HepG2 (cell line): ENCODE results near the gene ZNF117. TPM values are rescaled to one million over a fixed set of nuclear protein-coding genes. Genes with fewer than 3 reads are reported as not detected.

Experiments
- ARNT2 ChIP-seq: sonication (generic); formaldehyde crosslinking; IDR thresholded peaks from 2 replicates; pipeline ENCODE4 v1.8.0; 2022; ENCODE audit warnings: mild to moderate bottlenecking, low read depth, missing genetic modification reagents, moderate library complexity
- BRD4 ChIP-seq: sonication (generic); formaldehyde crosslinking; IDR thresholded peaks from 2 replicates; pipeline ENCODE4 v1.4.0; 2020; ENCODE audit warnings: missing genetic modification reagents
- IRF1 ChIP-seq: sonication (generic); formaldehyde crosslinking; IDR thresholded peaks from 2 replicates; pipeline ENCODE4 v1.4.0; 2020; ENCODE audit warnings: low read depth, mild to moderate bottlenecking, missing genetic modification reagents
- KDM1A ChIP-seq: IDR thresholded peaks from 2 replicates; pipeline ENCODE4 v1.6.1; 2016; ENCODE audit warnings: missing compliant biosample characterization
- KDM3A ChIP-seq: IDR thresholded peaks from 2 replicates; pipeline ENCODE4 v1.6.1; 2018; ENCODE audit warnings: low read depth, missing compliant biosample characterization
- MIER2 ChIP-seq: IDR thresholded peaks from 2 replicates; pipeline ENCODE4 v1.6.1; 2016; ENCODE audit warnings: missing biosample characterization, missing genetic modification reagents
- NFAT5 ChIP-seq: sonication (generic); formaldehyde crosslinking; IDR thresholded peaks from 2 replicates; pipeline ENCODE4 v1.4.0; 2020; ENCODE audit warnings: missing genetic modification reagents
- NFE2 ChIP-seq: sonication (generic); formaldehyde crosslinking; IDR thresholded peaks from 2 replicates; pipeline ENCODE4 v1.4.0; 2020; ENCODE audit warnings: missing genetic modification reagents
- NFIB ChIP-seq: sonication (generic); formaldehyde crosslinking; IDR thresholded peaks from 2 replicates; pipeline ENCODE4 v1.9.0; 2021; ENCODE audit warnings: missing genetic modification reagents, mild to moderate bottlenecking, borderline replicate concordance
- NFKBIZ ChIP-seq: IDR thresholded peaks from 2 replicates; pipeline ENCODE4 v1.6.1; 2018; ENCODE audit warnings: missing genetic modification reagents, missing compliant biosample characterization
- PHF21A ChIP-seq: sonication (generic); formaldehyde crosslinking; IDR thresholded peaks from 2 replicates; pipeline ENCODE4 v1.5.0; 2020; ENCODE audit warnings: mild to moderate bottlenecking, missing genetic modification reagents
- SPEN ChIP-seq: sonication (generic); formaldehyde crosslinking; IDR thresholded peaks from 2 replicates; pipeline ENCODE4 v1.5.1; 2020; ENCODE audit warnings: low read depth, mild to moderate bottlenecking, missing genetic modification reagents
- ZBTB7B ChIP-seq: sonication (generic); formaldehyde crosslinking; IDR thresholded peaks from 2 replicates; pipeline ENCODE4 v1.4.0; 2020; ENCODE audit warnings: missing genetic modification reagents
- ZMYM2 ChIP-seq: sonication (generic); formaldehyde crosslinking; IDR thresholded peaks from 2 replicates; pipeline ENCODE4 v1.8.0; 2022; ENCODE audit warnings: mild to moderate bottlenecking, missing genetic modification reagents
- ZNF263 ChIP-seq: sonication (generic); formaldehyde crosslinking; IDR thresholded peaks from 2 replicates; pipeline ENCODE4 v1.4.0; 2020; ENCODE audit warnings: missing genetic modification reagents
- ZNF333 ChIP-seq: sonication (generic); formaldehyde crosslinking; IDR thresholded peaks from 2 replicates; pipeline ENCODE4 v1.4.0; 2020; ENCODE audit warnings: mild to moderate bottlenecking, missing genetic modification reagents, borderline replicate concordance
- ZNF382 ChIP-seq: sonication (generic); formaldehyde crosslinking; IDR thresholded peaks from 2 replicates; pipeline ENCODE4 v1.5.0; 2020; ENCODE audit warnings: missing genetic modification reagents, mild to moderate bottlenecking, borderline replicate concordance
- ZNF569 ChIP-seq: sonication (generic); formaldehyde crosslinking; IDR thresholded peaks from 2 replicates; pipeline ENCODE4 v1.5.0; 2020; ENCODE audit warnings: mild to moderate bottlenecking, missing genetic modification reagents, moderate library complexity, borderline replicate concordance
- ZNF597 ChIP-seq: sonication (generic); formaldehyde crosslinking; IDR thresholded peaks from 2 replicates; pipeline ENCODE4 v1.5.0; 2020; ENCODE audit warnings: missing genetic modification reagents
- ZNF670 ChIP-seq: sonication (generic); formaldehyde crosslinking; IDR thresholded peaks from 2 replicates; pipeline ENCODE4 v1.8.0; 2022; ENCODE audit warnings: mild to moderate bottlenecking, missing genetic modification reagents, borderline replicate concordance
- ZNF782 ChIP-seq: sonication (generic); formaldehyde crosslinking; IDR thresholded peaks from 2 replicates; pipeline ENCODE4 v1.4.0; 2020; ENCODE audit warnings: missing genetic modification reagents, mild to moderate bottlenecking, borderline replicate concordance
- polyA plus RNA-seq, 8 experiments: library from polyadenylated mRNA; depleted of rRNA in 3 of 8; stranded (reverse) in 7 of 8; unstranded in 1 of 8; fragments of >200 nt; fragmentation: Illumina TruSeq in 4 of 8; extraction: Trizol in 4 of 8; gene quantifications; 2 replicates each; pipeline versions ENCODE4 v1.2.1 to v1.2.3, GENCODE V29; 2011 to 2016; ENCODE audit warnings: low read depth in 4 of 8, missing spikeins in 1 of 8, mixed read lengths in 1 of 8; ENCODE audit not compliant: insufficient read depth in 1 of 8
- total RNA-seq, 5 experiments: library from RNA; depleted of rRNA; stranded (reverse); fragments of >200 nt; fragmentation: Illumina TruSeq; extraction: Trizol; gene quantifications; 2 replicates each; pipeline ENCODE4 v1.2.3, GENCODE V29; 2016; ENCODE audit warnings: low read depth in 1 of 5
- TF ChIP-seq, protein P1 (sequence below): sonication (generic); formaldehyde crosslinking; IDR thresholded peaks from 2 replicates; pipeline ENCODE4 v1.4.0; 2020; ENCODE audit warnings: mild to moderate bottlenecking, missing genetic modification reagents

ZNF117 gene
- total and polyA plus RNA-seq, 2 of the 13 experiments (the other 11 are each of a cell fraction or from before 2014, with no cell fraction given): 6.6 to 20.0 TPM

DNA sequence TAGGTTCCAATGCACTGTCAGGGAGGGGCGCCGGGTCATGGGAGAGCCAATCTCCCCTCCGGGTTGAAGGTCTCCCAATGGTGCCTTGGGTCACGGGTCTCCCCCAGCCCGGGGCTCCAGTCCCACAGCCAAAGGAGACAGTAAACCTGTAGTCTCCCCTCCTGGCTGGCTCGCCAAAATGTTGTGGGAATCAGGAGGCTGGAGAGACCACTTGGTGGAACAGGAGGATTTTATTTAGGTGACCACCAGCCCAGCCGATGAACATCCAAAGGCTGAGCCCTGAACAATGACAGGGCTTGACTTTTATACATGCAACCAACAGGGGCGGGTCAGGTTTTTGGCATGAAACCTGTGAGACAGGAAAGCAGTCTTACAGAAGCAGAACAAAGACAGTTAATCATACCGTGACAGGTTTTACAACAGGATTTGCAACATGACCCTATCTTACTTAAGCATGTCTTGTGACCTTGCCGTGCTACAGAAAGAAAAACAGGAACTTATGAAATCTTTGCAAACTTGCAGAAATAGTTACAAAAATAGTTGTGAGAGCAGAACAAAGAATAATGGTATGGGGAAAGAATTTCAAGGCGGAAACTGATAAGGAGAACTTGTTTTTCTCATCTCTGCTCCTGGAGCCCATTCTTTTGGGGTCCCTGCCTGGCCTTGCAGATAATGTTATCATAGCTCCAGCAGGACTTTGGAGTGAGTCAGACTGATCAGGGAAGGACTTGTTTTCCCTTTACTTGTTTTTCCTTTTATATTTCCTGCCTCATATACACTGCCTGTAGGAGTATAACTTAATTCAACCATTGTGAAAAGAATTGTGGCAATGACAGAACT, 8.5 kb upstream of the ZNF117 start (continued):
- TF ChIP-seq ZNF782 (CRISPR knock-in tag) (0 out of 2 replicates have a peak, but pooled peaks have one; percentile 39), NFKBIZ (peak; percentile 96), NFAT5 (CRISPR knock-in tag) (no peak), IRF1 (CRISPR knock-in tag) (no peak), SPEN (CRISPR knock-in tag) (no peak), KDM3A (peak; percentile 61; the same call in 1 of the 2 replicates), ZMYM2 (peak; percentile 80), ZNF333 (CRISPR knock-in tag) (no peak), ZNF382 (CRISPR knock-in tag) (no peak), BRD4 (CRISPR knock-in tag) (no peak), ZNF670 (no peak; the same call in 1 of the 2 replicates), ZNF597 (CRISPR knock-in tag) (no peak), NFE2 (CRISPR knock-in tag) (no peak), ZNF569 (no peak; the same call in 1 of the 2 replicates), MIER2 (CRISPR knock-in tag) (peak; percentile 65; the same call in 1 of the 2 replicates), NFIB (CRISPR knock-in tag) (no peak), PHF21A (CRISPR knock-in tag) (peak; percentile 84), ZBTB7B (CRISPR knock-in tag) (peak; percentile 85; the same call in 1 of the 2 replicates), KDM1A (CRISPR knock-in tag) (no peak), ARNT2 (CRISPR knock-in tag) (peak; percentile 38; the same call in 1 of the 2 replicates), ZNF263 (CRISPR knock-in tag) (no peak)
- TF ChIP-seq, protein P1, sequence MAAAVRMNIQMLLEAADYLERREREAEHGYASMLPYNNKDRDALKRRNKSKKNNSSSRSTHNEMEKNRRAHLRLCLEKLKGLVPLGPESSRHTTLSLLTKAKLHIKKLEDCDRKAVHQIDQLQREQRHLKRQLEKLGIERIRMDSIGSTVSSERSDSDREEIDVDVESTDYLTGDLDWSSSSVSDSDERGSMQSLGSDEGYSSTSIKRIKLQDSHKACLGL (CRISPR knock-in tag): no peak
